DMS114 treated with DMSO at 0.1 percent for 48 hours (cell line): ENCODE data around the gene RPIA.
"Not testable (repeated sequence)": the region's sequence is repeated elsewhere in the genome, so short reads cannot be mapped to it uniquely, and the experiment has no call there.

Experiments
- DNase-seq: peaks from one replicate; lab custom pipeline; 2025; ENCODE audit not compliant: unreplicated experiment; lab: John Stamatoyannopoulos, UW

Gene RPIA

GRCh38 chr2:88691339-88692183 is at the start of gene RPIA:
Gene RPIA, plus strand, starts transcription at chr2:88691673. Its CDS starts 26 bp downstream, at chr2:88691699.
- peak; percentile 98 for DNase-seq

GRCh38 chr2:88642278-88642677 is 49.2 kb upstream of the RPIA start:
- DNase-seq: no peak

- not testable (repeated sequence) for DNase-seq
These were observed 46.1 kb upstream of the RPIA start for GRCh38 chr2:88645291-88645882.

GRCh38 chr2:88651646-88652045 is 39.8 kb upstream of the RPIA start:
- DNase-seq: no peak

- no peak for DNase-seq
These were observed 36.8 kb upstream of the RPIA start for GRCh38 chr2:88654714-88655113.

GRCh38 chr2:88656690-88657089 is 34.8 kb upstream of the RPIA start:
- no peak for DNase-seq

GRCh38 chr2:88657131-88657530 is 34.3 kb upstream of the RPIA start:
- no peak for DNase-seq

- DNase-seq: no peak
These were observed 33.1 kb upstream of the RPIA start for GRCh38 chr2:88658326-88658725.

GRCh38 chr2:88658881-88659537 is 32.5 kb upstream of the RPIA start:
- DNase-seq: no peak

GRCh38 chr2:88659538-88659915 is 31.9 kb upstream of the RPIA start:
- no peak for DNase-seq

GRCh38 chr2:88660622-88661021 is 30.9 kb upstream of the RPIA start:
- no peak for DNase-seq

GRCh38 chr2:88666576-88666975 is 24.9 kb upstream of the RPIA start:
- DNase-seq: no peak

GRCh38 chr2:88667219-88667618 is 24.3 kb upstream of the RPIA start:
- no peak for DNase-seq

- DNase-seq: no peak
These were observed 22.6 kb upstream of the RPIA start for GRCh38 chr2:88668862-88669261.

GRCh38 chr2:88669482-88670214 is 21.8 kb upstream of the RPIA start:
- DNase-seq: peak; percentile 15

GRCh38 chr2:88671786-88672427 is 19.6 kb upstream of the RPIA start:
- peak; percentile 71 for DNase-seq

- DNase-seq: no peak
These were observed 18.1 kb upstream of the RPIA start for GRCh38 chr2:88673363-88673762.

- DNase-seq: no peak
These were observed 11.1 kb upstream of the RPIA start for GRCh38 chr2:88680266-88680902.

GRCh38 chr2:88680916-88681315 is 10.6 kb upstream of the RPIA start:
- DNase-seq: no peak
